ENCODE measurements around the gene SGTA. TPM values are rescaled to one million over a fixed set of nuclear protein-coding genes. Genes with fewer than 3 reads are reported as not detected.

Gene SGTA
- total RNA-seq, 1 donor from 2014 or later, result 31.6 TPM

DNA sequence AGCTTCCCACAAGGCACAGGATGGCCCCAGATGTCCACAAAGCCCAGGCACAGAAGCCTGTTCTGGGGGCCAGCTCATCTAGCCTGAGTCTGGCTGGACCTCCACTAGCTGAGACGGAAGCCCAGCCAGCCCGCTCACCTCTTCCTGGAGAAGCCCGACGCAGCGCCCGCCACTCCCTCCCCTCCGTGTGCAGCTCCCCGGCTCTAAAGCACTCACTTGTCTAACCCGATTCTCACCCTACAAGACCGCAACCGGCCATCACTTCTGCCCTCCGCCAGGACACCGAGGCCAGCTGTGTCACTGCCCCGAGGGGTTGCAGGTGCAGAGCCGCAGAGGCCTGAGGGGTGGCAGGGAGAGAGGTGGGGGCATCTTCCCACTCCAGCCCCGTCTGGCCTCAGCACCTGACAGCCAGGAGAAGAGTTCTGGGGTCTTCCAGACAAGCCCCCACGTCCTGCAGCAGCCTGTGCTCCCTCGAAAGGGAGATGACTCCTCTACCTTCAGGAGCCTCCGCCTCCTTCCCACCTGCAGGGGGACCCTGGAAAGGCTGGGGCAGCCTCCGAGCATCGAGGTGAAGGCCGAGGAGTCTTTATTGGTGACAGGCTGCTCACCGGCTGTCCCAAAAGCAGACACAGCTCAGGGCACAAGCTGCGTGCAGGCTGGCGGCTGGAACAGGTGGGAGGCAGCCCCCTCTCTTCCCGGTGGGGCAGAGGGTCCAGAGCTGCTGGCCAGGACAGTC lies 56.0 kb downstream of the SGTA start:
- no peak for DNase-seq (ENCODE audit: low read depth in 2 of 2)

- no peak for DNase-seq (ENCODE audit: low read depth in 2 of 2)
Observed at GRCh38 chr19:2726160-2726855, 56.8 kb downstream of the SGTA start.

DNA sequence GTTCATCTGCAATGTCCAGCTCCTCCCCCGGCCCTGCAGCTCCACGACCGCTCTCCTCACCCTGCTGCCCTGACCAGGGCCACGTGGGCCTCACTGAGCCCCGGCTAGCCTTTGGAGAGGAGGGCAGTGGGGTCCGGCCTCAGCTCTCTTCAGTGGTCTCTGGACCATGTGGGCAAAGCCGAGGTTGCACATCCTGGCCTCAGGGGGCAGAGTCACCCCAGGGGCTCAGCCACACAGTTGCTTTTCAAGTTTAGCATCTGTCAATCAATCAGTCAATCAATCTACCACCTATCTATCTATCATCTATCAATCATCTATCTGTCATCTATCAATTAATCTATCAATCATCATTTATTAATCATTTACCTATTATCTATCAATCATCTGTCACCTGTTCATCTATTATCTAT lies 58.9 kb downstream of the SGTA start:
- DNase-seq (ENCODE audit: low read depth in 2 of 2), result no peak

GRCh38 chr19:2723747-2724146 lies 59.3 kb downstream of the SGTA start:
- DNase-seq (ENCODE audit: low read depth in 2 of 2), result no peak

DNA sequence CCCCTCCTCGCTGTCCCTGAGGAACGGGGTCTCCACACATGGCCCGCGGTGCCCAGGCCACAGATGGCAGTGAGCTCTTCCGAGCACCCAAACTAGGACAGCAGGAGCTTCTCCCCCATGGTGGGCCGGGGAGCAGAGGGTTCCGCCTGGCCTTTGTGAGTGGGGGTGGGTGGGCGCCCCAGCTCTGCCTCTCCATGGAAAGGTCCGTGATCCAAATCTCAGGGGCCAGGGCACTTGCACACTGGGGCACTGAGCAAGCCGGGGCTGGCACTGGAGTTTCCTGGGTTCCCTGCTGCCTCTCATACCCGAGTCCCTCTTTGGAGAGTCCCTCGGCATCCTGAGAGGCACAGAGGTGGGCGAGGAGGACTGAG lies 59.7 kb downstream of the SGTA start:
- DNase-seq (ENCODE audit: low read depth in 2 of 2), result no peak

- DNase-seq (ENCODE audit: low read depth in 2 of 2), result peak in 1 of 2 donors; percentile 55
Observed at GRCh38 chr19:2722541-2723344, 60.3 kb downstream of the SGTA start.

GRCh38 chr19:2721570-2722540 lies 61.2 kb downstream of the SGTA start:
- DNase-seq (ENCODE audit: low read depth in 2 of 2), result no peak

- DNase-seq (ENCODE audit: low read depth in 2 of 2), result no peak
Observed at GRCh38 chr19:2720777-2721569, 62.1 kb downstream of the SGTA start, which contains the start of gene DIRAS1. TSS of gene DIRAS1 (minus strand) at chr19:2721372. CDS start at chr19:2717806, 3,566 bp downstream.

GRCh38 chr19:2719920-2720776 lies 62.9 kb downstream of the SGTA start:
- DNase-seq (ENCODE audit: low read depth in 2 of 2), result no peak

GRCh38 chr19:2719232-2719735 lies 63.8 kb downstream of the SGTA start:
- DNase-seq (ENCODE audit: low read depth in 2 of 2), result no peak

GRCh38 chr19:2717638-2718541 lies 65.2 kb downstream of the SGTA start:
- DNase-seq (ENCODE audit: low read depth in 2 of 2), result no peak

DNA sequence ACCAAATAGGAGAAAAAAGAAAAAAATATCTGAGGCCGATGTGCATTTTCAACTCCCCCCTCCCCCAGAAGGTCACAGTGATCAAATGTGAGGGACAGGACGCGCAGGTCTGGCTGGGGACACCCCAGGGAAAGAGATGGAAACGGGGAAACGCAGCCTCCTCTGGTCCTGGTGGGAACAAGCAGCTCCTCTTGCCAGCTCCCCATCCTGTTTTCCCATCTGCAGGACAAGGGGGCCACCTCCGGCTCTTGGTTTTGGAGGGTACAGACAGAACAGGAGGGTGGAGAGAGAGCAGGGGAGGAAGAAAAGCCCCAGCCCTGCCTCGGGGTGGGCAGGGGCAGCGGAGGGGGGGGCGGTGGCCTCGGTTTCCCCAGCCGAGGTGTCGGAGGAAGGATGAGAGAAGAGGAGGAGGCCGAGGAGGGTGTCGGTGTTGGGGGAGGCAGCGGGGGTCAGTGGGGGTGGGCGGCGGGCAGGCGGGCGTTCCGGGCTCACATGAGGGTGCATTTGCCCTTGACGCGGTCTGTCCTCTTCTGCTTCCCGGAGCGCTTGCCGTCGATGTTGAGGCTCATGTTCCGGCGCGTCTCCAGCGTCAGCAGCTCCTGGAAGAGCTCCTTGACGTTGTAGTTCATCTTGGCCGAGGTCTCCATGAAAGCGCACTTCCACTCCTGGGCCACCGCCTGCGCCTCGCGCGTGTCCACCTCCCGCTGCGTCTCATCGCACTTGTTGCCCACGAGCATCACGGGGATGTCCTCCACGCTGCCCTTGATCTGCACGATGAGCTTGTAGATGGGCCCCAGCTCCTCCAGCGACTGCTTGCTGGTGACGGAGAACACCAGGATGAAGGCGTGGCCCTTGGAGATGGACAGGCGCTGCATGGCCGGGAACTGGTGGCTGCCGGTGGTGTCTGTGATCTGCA lies 66.1 kb downstream of the SGTA start:
- DNase-seq (ENCODE audit: low read depth in 2 of 2), result no peak

DNA sequence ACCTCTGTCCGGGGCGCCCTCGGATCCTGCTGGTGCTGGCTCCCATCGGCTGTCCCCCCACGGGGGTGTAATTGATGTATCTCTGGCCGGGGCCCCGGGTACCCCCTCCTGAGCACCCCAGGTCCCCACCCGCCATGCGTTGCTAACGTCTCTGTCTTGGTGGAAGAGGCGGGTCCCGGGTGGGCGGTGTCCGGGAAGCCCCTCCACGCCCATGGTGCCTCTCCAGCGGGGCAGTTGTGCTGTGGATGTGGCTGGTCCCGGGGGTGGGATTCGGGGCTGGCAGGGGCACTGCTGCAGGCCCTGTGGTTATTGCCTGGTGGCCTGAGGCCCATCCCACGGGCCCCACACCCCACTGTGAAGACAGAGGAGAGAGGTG lies 66.8 kb downstream of the SGTA start:
- no peak for DNase-seq (ENCODE audit: low read depth in 2 of 2)

DNA sequence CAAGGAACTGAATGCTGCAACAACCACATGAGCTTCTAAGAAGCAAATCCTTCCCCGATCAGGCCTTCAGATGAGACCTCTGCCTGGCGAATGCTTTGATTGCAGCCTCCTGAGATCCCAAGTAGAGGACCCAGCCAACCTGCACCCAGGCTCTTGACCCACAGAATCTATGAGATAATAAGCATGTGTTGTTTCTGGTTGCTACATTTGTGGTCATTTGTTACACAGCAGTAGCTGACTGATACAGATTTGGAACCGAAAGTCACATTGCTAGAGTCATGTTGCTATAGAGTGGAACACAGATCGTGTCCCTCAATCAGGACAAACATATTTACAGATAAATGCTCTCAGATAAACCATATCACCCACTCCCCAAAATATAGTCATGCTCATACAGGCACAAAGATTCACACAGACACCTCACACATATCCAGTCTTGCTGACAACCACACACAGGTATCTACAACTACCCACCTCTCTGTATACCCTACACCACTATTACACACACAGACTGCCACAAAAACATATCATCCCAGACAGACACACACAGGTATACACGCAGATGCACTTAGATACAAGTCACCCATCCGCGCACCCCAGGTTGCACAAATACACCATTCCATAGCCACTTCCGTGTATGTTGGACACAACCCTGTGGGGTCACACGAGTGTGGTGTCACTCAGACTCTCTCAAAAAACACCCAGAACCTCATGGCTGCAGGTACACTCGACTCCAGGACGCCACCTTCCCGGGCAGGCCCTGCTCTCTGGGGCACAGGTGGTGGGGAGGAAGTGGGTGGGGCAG lies 67.4 kb downstream of the SGTA start:
- no peak for DNase-seq (ENCODE audit: low read depth in 2 of 2)

DNA sequence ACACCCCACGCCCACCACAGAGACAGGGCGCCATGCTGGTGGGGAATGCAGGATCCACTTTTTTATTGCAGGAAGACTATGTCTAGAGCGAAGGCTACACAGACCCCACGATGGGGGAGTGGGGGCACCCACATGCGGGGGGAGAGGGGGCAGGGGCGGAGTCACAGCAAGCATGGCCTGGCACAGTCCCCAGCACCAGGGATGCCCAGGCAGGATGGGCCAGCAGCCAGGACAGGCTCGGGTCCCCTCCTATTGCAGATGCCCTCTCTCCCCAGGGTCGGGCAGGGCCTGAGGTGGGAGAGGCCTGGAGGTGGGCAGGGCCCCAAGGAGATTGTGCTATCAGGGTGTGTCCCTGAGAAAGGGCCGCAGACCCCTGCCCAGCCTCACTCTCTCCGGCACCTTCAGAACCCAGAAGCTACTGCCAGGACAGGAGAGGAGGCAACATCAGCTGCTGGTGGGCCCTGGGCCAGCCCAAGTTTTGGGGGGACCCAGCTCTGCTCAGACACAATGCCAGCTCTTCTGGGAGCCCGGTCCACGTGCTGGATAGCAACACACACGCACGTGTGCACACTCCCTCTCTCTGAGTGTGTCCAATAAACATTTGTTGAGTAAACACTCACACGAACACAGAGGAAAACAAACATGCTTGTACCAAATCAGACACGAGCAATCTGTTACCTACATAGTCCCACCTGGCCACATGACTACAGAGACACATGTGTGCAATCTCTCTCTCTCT lies 68.4 kb downstream of the SGTA start:
- no peak for DNase-seq (ENCODE audit: low read depth in 2 of 2)

Data from dermis microvascular lymphatic vessel endothelial cell (primary cell).